Activated CD4-positive, alpha-beta T cell treated with anti-CD3 and anti-CD28 coated beads, Interleukin-2, Interleukin-6, amounts not matched to agents 100 ng/mL and 50 ng/mL, durations not matched to agents 16 hours and 8 hours (primary cell): ENCODE results near the gene TMEM94.
"Not testable (repeated sequence)": the region's sequence is repeated elsewhere in the genome, so short reads cannot be mapped to it uniquely, and the experiment has no call there.

Source experiments
- DNase-seq: peaks from one replicate; pipeline ENCODE4 v3.0.0-alpha.2; 2020

The TMEM94 gene

GRCh38 chr17:75447951-75448856 is 8.2 kb upstream of the TMEM94 start:
- DNase-seq: no peak

- no peak for DNase-seq
These were observed 6.2 kb upstream of the TMEM94 start for GRCh38 chr17:75450270-75450669.

DNA sequence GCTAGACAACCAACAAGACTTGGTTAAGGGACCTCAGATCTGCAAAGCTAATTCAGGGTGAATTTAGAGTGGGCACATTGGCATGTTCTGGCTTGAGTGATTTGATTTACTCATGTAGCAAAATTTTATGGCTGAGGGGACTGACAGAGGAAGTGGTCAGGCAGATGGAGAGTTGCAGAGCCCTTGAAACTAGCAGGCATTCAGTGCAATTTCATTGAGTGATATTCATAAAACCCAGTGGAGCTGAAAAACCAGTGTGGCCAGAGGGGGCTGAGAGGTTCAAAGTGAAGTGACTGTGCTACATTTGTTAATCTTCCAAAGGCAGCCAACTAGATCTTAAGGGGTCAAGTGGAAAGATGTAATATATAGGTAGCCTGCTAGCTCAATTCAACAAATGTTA is 2.2 kb upstream of the TMEM94 start:
- DNase-seq: peak; percentile 3

- not testable (repeated sequence) for DNase-seq
These were observed 1.8 kb upstream of the TMEM94 start for GRCh38 chr17:75454672-75455071.

DNA sequence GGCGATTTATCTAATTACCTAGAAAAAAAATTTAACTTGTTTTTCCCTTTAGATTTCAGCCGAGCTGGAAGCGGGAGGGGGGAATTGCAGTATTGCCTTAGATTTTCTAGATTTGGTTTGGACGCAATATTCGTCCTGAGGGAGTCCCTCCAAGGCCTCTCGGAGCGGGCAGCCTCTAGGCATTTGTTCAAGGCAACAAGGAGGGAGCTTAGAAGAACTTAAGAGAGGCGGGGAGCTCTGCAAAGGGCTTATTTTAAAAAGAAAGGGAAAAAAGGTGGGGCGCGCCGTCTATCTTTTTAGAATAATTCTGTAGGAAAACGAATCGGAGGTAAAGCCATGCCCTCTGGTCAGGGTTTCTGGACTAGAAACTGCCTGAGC is 407 bp upstream of the TMEM94 start:
- no peak for DNase-seq

GRCh38 chr17:75457047-75457654 is 716 bp downstream of the TMEM94 start:
- DNase-seq: peak; percentile 15

GRCh38 chr17:75459246-75459589 is 2.8 kb downstream of the TMEM94 start:
- no peak for DNase-seq

- no peak for DNase-seq
These were observed 3.3 kb downstream of the TMEM94 start for GRCh38 chr17:75459590-75460267.

- no peak for DNase-seq
These were observed 3.9 kb downstream of the TMEM94 start for GRCh38 chr17:75460295-75460694.

DNA sequence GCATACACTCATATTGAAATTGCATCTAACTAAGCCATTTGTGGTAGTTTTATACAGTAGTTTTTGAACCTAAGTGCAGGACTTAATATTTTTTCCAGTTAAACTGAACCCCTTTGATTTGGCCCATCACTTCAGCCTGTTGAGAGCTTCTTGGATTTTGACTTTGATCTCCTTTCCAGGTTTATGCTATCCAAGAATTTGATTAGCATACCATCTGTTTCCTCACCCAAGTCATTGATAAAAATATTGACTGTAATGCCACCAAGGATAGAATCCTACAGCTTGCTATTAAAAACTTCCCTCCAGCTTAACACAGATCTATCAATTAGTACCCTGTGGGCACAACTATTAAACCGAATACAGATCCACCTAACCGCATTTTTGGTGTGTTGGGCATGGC is 7.2 kb downstream of the TMEM94 start:
- no peak for DNase-seq

DNA sequence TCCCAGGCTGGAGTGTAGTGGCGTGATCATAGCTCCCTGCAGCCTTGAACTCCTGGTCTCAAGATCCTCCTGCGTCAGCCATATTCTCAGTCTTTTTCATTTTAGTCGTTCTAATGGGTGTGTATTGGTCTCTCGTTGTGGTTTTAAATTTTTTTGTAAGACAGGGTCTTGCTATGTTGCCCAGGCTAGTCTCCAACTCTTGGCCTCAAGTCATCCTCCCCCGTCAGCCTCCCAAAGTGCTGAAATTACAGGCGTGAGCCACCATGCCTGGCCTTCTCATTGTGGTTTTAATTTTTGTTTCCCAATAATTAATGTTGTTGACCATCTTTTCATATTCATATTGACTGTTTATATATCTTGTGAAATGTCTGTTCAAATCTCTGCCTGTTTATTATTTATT is 8.6 kb downstream of the TMEM94 start:
- no peak for DNase-seq

GRCh38 chr17:75468291-75468754 is 11.9 kb downstream of the TMEM94 start:
- no peak for DNase-seq

DNA sequence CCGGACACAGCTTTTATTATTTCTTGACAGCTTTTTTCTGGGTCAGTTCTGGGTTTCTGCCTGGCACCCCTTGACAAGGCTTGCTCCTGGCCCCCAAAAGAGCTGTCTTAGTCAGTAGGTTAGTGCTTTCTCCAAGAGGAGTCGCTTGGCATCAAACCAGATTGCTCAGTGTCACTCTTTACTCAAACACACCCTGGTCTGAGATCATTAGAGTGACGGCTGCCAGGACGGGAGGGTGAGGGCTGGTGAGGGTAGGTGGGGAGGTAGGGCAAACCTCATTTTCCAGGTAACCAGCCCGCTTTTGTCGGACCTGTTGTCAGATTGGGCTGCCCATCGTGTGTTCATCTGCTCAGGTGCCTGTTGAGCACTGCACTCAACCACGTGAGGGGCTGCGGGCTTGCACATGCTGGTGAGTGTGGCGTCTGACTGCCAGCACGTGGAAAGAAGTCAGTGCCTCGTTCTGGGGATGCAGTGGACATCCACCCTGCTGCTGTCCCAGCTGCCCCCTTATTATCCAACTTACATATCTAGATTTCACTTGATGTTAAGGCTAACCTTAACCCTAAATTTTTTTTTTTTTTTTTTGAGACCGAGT is 12.4 kb downstream of the TMEM94 start:
- DNase-seq: no peak

DNA sequence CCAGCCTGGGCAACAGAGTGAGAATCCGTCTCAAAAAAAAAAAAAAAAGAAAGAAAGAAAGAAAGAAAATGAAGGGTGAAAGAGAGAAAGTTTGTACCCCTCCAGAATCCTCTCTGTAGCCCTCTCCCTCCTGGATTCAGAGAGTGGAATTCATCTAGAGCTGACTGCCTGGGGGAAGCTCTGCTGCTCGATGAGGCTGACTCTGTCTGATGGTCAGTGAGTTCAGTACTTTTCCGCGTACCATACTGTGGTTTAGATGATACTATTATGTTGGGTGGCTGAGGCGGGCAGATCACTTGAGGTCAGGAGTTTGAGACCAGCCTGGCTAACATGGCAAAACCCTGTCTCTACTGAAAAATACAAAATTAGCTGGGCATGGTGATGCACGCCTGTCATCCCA is 14.8 kb downstream of the TMEM94 start:
- no peak for DNase-seq

DNA sequence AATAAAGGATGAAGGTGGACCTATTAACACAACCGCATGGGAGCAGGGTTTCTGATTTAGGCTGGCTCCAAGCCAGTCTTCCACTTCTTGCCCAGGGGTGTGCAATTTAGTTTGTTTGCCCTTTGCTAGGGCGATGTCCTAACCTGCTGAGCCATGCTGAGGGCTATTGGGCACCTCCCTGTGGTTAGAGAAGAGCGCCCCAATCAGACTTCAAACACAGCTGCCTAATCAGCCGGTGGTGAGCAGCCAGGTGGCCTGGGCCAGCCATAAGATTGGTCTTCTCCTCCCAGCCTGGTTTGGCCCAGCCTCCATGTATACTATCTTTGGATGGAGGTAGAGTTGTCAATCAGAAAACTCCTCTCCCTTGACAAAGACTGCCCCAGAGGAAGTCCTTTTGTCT is 15.7 kb downstream of the TMEM94 start:
- no peak for DNase-seq

- no peak for DNase-seq
These were observed 16.8 kb downstream of the TMEM94 start for GRCh38 chr17:75473246-75473645.

GRCh38 chr17:75474736-75475135 is 18.3 kb downstream of the TMEM94 start:
- DNase-seq: no peak

- DNase-seq: no peak
These were observed 18.9 kb downstream of the TMEM94 start for GRCh38 chr17:75475144-75475835.

GRCh38 chr17:75475851-75476250 is 19.4 kb downstream of the TMEM94 start:
- DNase-seq: no peak

- no peak for DNase-seq
These were observed 19.8 kb downstream of the TMEM94 start for GRCh38 chr17:75476271-75476671.

- no peak for DNase-seq
These were observed 20.5 kb downstream of the TMEM94 start for GRCh38 chr17:75476752-75477489.

GRCh38 chr17:75477490-75477862 is 21.0 kb downstream of the TMEM94 start:
- not testable (repeated sequence) for DNase-seq
